Measurements from ENCODE around the gene RFC5.
"Not testable (repeated sequence)": the region's sequence is repeated elsewhere in the genome, so short reads cannot be mapped to it uniquely, and the experiment has no call there.

Gene RFC5

GRCh38 chr12:118015944-118016343 lies 559 bp upstream of the RFC5 start:
- DNase-seq, result no peak

GRCh38 chr12:118017926-118018325 lies 1.4 kb downstream of the RFC5 start:
- DNase-seq, result no peak

GRCh38 chr12:118020036-118020435 lies 3.5 kb downstream of the RFC5 start:
- DNase-seq, result no peak

- DNase-seq, result not testable (repeated sequence)
These were observed 5.7 kb downstream of the RFC5 start for GRCh38 chr12:118022097-118022727.

- DNase-seq, result no peak
These were observed 6.2 kb downstream of the RFC5 start for GRCh38 chr12:118022728-118023109.

GRCh38 chr12:118023301-118023860 lies 6.9 kb downstream of the RFC5 start:
- DNase-seq, result no peak

- no peak for DNase-seq
These were observed 8.7 kb downstream of the RFC5 start for GRCh38 chr12:118025168-118025567.

- DNase-seq, result no peak
These were observed 12.7 kb downstream of the RFC5 start for GRCh38 chr12:118029166-118029565.

- DNase-seq, result no peak
These were observed 15.7 kb downstream of the RFC5 start for GRCh38 chr12:118032188-118032587.

GRCh38 chr12:118033323-118033722 lies 16.8 kb downstream of the RFC5 start:
- DNase-seq, result no peak

- no peak for DNase-seq
These were observed 17.4 kb downstream of the RFC5 start for GRCh38 chr12:118033902-118034301.

- no peak for DNase-seq
These were observed 18.1 kb downstream of the RFC5 start for GRCh38 chr12:118034429-118035189.

GRCh38 chr12:118035190-118036041 lies 18.9 kb downstream of the RFC5 start:
- no peak for DNase-seq

- no peak for DNase-seq
These were observed 20.3 kb downstream of the RFC5 start for GRCh38 chr12:118036672-118037411.

GRCh38 chr12:118038137-118038536 lies 21.6 kb downstream of the RFC5 start:
- no peak for DNase-seq

GRCh38 chr12:118042091-118042490 lies 25.6 kb downstream of the RFC5 start:
- no peak for DNase-seq

GRCh38 chr12:118044075-118044474 lies 27.6 kb downstream of the RFC5 start:
- no peak for DNase-seq

GRCh38 chr12:118044577-118044976 lies 28.1 kb downstream of the RFC5 start:
- no peak for DNase-seq

GRCh38 chr12:118046430-118046829 lies 29.9 kb downstream of the RFC5 start:
- DNase-seq, result no peak

- DNase-seq, result no peak
These were observed 34.7 kb downstream of the RFC5 start for GRCh38 chr12:118050972-118051910.

- DNase-seq, result no peak
These were observed 36.0 kb downstream of the RFC5 start for GRCh38 chr12:118052324-118053070.

Measured in SIG-M5 (cell line).